PC-3 (cell line): Measurements from ENCODE around the gene NCOA1.

Source experiments
- EZH2 ChIP-seq: fragments of 300-600 bp; sonication (generic); IDR thresholded peaks from one replicate; pipeline ENCODE4 v1.6.1; 2017; ENCODE audit warnings: antibody characterized with exemption, mild to moderate bottlenecking, low read length; ENCODE audit not compliant: unreplicated experiment
- EZH2phosphoT487 ChIP-seq: fragments of 300-600 bp; sonication (generic); IDR thresholded peaks from 2 replicates; pipeline ENCODE4 v1.6.1; 2018; ENCODE audit warnings: mild to moderate bottlenecking, antibody characterized with exemption, low read length, borderline replicate concordance
- TF ChIP-seq, protein P1 (sequence below): fragments of 300-600 bp; sonication (generic); conservative IDR thresholded peaks from 2 replicates; pipeline ENCODE4 v1.5.1; 2017; ENCODE audit warnings: antibody characterized with exemption, low read depth, mild to moderate bottlenecking, low read length

DNA sequence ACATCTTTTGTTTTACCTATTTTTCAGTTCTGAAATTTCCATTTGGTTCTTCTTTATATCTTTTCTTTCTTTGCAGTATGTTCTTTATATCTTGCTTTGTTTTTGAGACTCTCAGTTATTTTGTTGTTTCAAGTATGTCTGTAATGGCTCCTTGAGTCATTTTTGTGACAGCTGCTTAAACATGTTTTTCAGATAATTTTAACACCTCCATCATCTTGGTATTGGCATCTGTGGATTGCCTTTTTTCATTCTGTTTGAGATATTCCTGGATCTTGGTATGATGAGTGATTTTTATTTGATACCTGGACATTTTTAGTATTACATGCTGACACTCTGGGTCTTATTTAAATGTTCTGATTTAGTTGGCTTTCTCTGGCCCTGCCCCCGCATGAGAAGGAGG lies 89.5 kb downstream of the NCOA1 start:
- TF ChIP-seq, protein P1, sequence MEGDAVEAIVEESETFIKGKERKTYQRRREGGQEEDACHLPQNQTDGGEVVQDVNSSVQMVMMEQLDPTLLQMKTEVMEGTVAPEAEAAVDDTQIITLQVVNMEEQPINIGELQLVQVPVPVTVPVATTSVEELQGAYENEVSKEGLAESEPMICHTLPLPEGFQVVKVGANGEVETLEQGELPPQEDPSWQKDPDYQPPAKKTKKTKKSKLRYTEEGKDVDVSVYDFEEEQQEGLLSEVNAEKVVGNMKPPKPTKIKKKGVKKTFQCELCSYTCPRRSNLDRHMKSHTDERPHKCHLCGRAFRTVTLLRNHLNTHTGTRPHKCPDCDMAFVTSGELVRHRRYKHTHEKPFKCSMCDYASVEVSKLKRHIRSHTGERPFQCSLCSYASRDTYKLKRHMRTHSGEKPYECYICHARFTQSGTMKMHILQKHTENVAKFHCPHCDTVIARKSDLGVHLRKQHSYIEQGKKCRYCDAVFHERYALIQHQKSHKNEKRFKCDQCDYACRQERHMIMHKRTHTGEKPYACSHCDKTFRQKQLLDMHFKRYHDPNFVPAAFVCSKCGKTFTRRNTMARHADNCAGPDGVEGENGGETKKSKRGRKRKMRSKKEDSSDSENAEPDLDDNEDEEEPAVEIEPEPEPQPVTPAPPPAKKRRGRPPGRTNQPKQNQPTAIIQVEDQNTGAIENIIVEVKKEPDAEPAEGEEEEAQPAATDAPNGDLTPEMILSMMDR, result no peak
- no peak for TF ChIP-seq EZH2phosphoT487
- TF ChIP-seq EZH2, result no peak
